Calu3 (cell line): Measurements from ENCODE around the gene IL24. TPM values are rescaled to one million over a fixed set of nuclear protein-coding genes. Genes with fewer than 3 reads are reported as not detected.
A peak's percentile ranks its signal among the peaks of the same experiment; 100 is the strongest.

Source experiments
- BruUV-seq: library from RNA; stranded (reverse); fragments of 400-500 nt; replicated peaks from 2 replicates; lab custom pipeline; 2021; lab: Mats Ljungman, UMichigan
- CTCF ChIA-PET: fragments of 300-600 bp; sonication (Branson Sonifier 250); formaldehyde crosslinking; loops from one replicate; lab custom pipeline; 2022; ENCODE audit warnings: antibody characterized with exemption; lab: Charles Lee
- DNase-seq: peaks from one replicate; pipeline ENCODE4 v3.0.0; 2022
- H3K27ac Mint-ChIP-seq: one replicate; pipeline ENCODE4 v1.8.0; 2022; ENCODE audit warnings: mixed read lengths; ENCODE audit not compliant: unreplicated experiment
- H3K27me3 Mint-ChIP-seq: one replicate; pipeline ENCODE4 v1.8.0; 2022; ENCODE audit warnings: mixed read lengths; ENCODE audit not compliant: unreplicated experiment
- H3K36me3 Mint-ChIP-seq: one replicate; pipeline ENCODE4 v1.8.0; 2022; ENCODE audit warnings: mild to moderate bottlenecking, moderate library complexity, mixed read lengths; ENCODE audit not compliant: insufficient read depth, unreplicated experiment
- H3K4me1 Mint-ChIP-seq: one replicate; pipeline ENCODE4 v1.8.0; 2022; ENCODE audit warnings: mild to moderate bottlenecking, low read depth, mixed read lengths; ENCODE audit not compliant: unreplicated experiment
- H3K4me3 Mint-ChIP-seq: one replicate; pipeline ENCODE4 v1.8.0; 2022; ENCODE audit warnings: mild to moderate bottlenecking, low read depth, moderate library complexity, mixed read lengths; ENCODE audit not compliant: unreplicated experiment
- H3K9me3 Mint-ChIP-seq: one replicate; pipeline ENCODE4 v1.8.0; 2022; ENCODE audit warnings: low read depth, mixed read lengths; ENCODE audit not compliant: unreplicated experiment
- intact Hi-C: fragments of 100-400 bp; cut with micrococcal nuclease; formaldehyde crosslinking; loops from one replicate; pipeline ENCODE4 v1.10.0; 2022; ENCODE audit not compliant: unreplicated experiment
- total RNA-seq: library from RNA; stranded (reverse); gene quantifications from 2 replicates; pipeline ENCODE4 v1.2.3, GENCODE V29; 2022
- TF ChIP-seq, protein P1 (sequence below): fragments of 200-600 bp; IDR thresholded peaks from one replicate; pipeline ENCODE4 v1.8.0; 2022; ENCODE audit warnings: antibody characterized with exemption; ENCODE audit not compliant: unreplicated experiment

The IL24 gene
- total RNA-seq, 1 experiment from 2014 or later = not detected

DNA sequence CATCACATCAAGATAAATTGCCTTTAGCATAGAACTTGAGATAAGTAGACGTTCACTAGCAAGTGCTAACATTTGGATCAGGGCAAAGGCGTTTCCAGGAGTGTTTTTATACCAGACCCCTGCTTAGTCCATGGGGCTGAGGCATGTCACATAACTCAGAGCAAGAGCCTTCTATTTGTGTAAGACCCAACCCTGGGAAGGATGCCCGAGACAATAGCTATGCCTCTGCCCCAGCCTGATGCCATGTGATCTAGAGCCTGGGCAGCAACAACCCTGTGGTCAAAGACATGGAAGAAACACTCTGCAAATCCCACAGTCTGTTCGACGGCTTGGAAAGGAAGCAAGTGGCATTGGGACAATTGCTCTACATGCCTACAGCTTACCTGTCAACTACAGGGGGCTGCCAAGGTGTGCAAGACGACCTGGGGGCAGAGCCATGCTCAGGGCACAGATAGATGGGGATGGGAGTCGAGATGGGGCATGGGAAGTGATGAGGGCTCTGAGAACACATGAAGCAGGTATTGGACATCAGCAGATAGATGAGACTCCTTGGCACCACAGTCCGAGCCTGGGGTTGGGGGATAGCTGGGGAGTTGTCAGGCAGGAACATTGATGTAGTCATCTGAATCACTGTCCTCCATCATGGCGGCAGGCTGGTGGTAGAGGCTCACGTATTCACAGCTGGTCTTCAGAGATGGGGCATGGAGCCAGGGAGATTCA is 7.3 kb downstream of the IL24 start:
- Mint-ChIP-seq H3K4me3 (no peak overlapping the region), H3K27me3 (peaks cover 14% of the 10 kb centered on the region), H3K36me3 (peaks cover 5% of the 10 kb centered on the region), H3K27ac (no peak overlapping the region), H3K9me3 (no peaks in the 10 kb centered on the region), H3K4me1 (peaks cover 25% of the 10 kb centered on the region)
- TF ChIP-seq, protein P1, sequence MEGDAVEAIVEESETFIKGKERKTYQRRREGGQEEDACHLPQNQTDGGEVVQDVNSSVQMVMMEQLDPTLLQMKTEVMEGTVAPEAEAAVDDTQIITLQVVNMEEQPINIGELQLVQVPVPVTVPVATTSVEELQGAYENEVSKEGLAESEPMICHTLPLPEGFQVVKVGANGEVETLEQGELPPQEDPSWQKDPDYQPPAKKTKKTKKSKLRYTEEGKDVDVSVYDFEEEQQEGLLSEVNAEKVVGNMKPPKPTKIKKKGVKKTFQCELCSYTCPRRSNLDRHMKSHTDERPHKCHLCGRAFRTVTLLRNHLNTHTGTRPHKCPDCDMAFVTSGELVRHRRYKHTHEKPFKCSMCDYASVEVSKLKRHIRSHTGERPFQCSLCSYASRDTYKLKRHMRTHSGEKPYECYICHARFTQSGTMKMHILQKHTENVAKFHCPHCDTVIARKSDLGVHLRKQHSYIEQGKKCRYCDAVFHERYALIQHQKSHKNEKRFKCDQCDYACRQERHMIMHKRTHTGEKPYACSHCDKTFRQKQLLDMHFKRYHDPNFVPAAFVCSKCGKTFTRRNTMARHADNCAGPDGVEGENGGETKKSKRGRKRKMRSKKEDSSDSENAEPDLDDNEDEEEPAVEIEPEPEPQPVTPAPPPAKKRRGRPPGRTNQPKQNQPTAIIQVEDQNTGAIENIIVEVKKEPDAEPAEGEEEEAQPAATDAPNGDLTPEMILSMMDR = no peak
- no TSS peak for BruUV-seq
- intact Hi-C loops = no loop called here
- DNase-seq = no peak
- CTCF ChIA-PET = no interaction called here

DNA sequence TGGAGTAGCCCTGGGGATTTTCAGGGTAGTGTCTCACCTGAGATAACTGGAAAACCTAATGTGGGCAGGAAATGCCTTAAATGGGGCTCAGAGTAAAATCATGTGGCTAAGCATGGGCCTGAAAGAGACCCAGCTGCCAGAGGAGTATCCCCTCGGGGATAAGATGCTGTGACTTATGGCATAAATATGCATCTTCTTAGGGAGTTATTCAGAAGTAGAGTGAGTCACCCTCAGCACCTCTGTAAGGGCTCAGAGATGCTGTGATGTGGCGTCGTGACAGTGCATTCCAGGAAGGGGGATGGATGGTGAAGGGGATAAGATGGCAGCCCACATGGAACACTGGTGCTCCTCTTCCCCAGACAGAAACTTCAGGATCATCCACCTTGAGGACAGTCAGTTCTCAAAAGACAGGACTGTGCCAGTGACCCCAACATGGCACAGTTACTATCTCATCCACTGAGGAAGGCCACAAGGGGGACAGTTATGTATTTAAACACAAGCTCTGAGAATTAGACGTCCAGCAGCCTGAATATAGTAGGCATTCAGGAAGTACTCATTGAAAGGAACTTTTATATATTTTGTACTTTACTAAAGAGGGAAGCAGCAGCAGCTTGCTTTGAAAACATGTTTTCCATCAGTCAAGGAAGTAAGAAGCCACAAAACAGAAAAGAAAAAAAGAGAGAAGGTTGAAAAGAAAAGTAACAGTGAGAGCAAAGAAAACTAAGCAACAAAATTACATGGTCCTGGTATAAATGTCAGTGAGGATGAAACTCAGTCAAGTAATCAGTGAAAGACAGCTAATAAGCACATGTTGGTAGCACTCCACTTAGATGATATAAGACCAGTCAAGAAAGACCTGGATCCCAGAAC is 8.3 kb downstream of the IL24 start:
- TF ChIP-seq, protein P1 = no peak
- H3K27me3 Mint-ChIP-seq = peaks cover 9% of the 10 kb centered on the region
- intact Hi-C loops = no loop called here
- DNase-seq = no peak
- H3K4me3 Mint-ChIP-seq = no peak overlapping the region
- H3K4me1 Mint-ChIP-seq = peaks cover 25% of the 10 kb centered on the region
- BruUV-seq = no TSS peak
- H3K36me3 Mint-ChIP-seq = peaks cover 9% of the 10 kb centered on the region
- H3K9me3 Mint-ChIP-seq = no peaks in the 10 kb centered on the region
- CTCF ChIA-PET = no interaction called here
- H3K27ac Mint-ChIP-seq = no peak overlapping the region

DNA sequence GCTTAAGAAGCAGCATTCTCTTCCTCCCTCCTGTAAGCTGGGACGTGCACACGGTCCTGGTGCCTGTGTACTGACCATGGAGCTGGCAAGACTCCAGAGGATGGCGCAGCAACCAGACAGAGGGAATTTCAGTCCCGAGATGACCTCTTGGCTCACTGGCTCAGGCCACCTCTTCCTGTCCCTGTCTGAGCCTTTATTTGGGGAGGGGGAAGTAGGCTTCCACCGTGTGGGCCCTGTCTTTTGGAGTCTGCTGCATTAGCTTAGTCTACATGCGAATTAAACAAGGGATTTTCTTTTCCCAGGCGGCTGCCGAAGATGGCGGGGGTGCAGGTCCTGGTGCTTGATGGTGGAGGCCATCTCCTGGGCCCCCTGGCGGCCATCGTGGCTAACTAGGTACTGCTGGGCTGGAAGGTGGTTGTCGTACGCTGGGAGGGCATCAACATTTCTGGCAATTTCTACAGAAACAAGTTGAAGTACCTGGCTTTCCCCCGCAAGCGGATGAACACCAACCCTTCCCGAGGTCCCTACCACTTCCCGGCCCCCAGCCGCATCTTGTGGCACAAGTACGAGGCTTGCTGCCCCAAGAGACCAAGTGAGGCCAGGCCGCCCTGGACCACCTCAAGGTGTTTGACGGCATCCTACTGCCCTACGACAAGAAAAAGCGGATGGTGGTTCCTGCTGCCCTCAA is 10.2 kb downstream of the IL24 start:
- no peak overlapping the region for H3K4me3 Mint-ChIP-seq
- BruUV-seq = no TSS peak
- intact Hi-C loops = no loop called here
- H3K4me1 Mint-ChIP-seq = peaks cover 32% of the 10 kb centered on the region
- CTCF ChIA-PET = interaction anchor here (1.2 kb wide), 1 partner anchor 97 kb away, joined by 3 read pairs; no protein-coding TSS in a partner anchor
- peak; percentile 35 for DNase-seq
- peaks cover 9% of the 10 kb centered on the region for H3K36me3 Mint-ChIP-seq
- TF ChIP-seq, protein P1 = peak; percentile 36
- H3K27me3 Mint-ChIP-seq = no peaks in the 10 kb centered on the region
- H3K9me3 Mint-ChIP-seq = no peaks in the 10 kb centered on the region
- H3K27ac Mint-ChIP-seq = no peak overlapping the region

DNA sequence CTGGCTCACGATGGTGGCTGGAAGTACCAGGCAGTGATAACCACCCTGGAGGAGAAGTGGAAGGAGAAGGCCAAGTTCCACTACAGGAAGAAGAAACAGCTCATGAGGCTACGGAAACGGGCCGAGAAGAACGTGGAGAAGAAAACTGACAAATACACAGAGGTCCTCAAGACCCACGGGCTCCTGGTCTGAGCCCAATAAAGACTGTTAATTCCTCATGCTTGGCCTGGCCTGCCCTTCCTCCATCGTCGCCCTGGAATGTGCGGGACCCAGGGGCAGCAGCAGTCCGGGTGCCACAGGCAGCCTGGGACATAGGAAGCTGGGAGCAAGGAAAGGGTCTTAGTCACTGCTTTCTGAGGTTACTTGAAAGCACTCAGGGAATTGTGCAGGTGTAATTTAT is 10.8 kb downstream of the IL24 start:
- H3K27me3 Mint-ChIP-seq = no peaks in the 10 kb centered on the region

More for the DNA sequence above, 10.8 kb downstream of the IL24 start:
- BruUV-seq = no TSS peak
- Mint-ChIP-seq H3K27ac (no peak overlapping the region), H3K4me3 (no peak overlapping the region), H3K9me3 (no peaks in the 10 kb centered on the region), H3K36me3 (peaks cover 9% of the 10 kb centered on the region), H3K4me1 (peaks cover 38% of the 10 kb centered on the region)
- CTCF ChIA-PET = interaction anchor here (1.2 to 2.0 kb wide), 2 partner anchors 98 to 173 kb away, joined by 3 to 9 read pairs; no protein-coding TSS in a partner anchor
- TF ChIP-seq, protein P1 = no peak
- intact Hi-C loops = no loop called here
- no peak for DNase-seq
